GM12874 (cell line): ENCODE data around the gene TBC1D7.

ENCODE experiments used
- TF ChIP-seq, protein P1 (sequence below): IDR thresholded peaks from 2 replicates; pipeline ENCODE4 v1.5.1; 2011; ENCODE audit warnings: low read depth, mild to moderate bottlenecking, control low read depth, low read length, moderate library complexity; ENCODE audit not compliant: insufficient read depth

TBC1D7 gene

DNA sequence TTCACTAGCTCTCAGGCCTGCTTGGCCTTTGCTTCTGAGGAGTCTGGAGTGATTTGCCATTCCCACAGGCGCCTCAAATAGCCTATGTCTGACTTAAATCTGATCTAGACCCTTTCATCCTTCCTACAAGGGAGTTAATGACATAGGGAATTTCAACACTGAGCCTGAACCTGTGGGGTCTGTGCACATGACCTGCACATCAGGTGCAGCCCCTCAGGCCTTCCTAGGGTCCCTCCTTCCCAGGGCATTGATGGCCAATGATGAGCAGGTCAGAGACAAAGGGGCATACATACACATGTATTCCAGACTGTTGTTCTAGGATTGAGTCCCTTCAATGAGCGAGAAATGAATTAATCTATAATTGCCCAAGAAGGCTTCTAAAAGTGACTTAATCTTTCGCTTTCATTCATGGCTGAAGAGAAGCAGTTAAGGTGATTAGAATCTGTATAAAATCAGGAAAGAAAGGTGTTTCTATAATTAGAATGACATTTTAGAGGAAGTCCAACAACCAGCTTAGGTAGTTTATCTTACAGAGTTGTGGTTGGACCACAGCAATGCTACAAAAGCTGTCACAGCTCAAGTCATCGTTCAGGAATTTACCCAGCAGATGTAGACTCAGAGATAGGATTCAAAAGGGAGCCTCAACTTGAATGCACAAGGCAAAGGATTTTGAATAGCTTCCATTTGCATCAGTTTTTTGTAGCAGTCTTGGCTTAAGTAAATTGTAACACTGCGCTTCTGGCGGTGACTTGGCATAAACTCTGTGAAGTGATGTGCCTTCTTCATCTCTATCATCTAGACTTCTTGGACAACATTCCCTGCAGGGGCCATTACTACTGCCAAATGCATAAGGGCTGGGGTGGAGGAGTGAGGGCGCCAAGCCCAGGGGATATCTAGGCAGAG, 27.0 kb upstream of the TBC1D7 start:
- TF ChIP-seq, protein P1, sequence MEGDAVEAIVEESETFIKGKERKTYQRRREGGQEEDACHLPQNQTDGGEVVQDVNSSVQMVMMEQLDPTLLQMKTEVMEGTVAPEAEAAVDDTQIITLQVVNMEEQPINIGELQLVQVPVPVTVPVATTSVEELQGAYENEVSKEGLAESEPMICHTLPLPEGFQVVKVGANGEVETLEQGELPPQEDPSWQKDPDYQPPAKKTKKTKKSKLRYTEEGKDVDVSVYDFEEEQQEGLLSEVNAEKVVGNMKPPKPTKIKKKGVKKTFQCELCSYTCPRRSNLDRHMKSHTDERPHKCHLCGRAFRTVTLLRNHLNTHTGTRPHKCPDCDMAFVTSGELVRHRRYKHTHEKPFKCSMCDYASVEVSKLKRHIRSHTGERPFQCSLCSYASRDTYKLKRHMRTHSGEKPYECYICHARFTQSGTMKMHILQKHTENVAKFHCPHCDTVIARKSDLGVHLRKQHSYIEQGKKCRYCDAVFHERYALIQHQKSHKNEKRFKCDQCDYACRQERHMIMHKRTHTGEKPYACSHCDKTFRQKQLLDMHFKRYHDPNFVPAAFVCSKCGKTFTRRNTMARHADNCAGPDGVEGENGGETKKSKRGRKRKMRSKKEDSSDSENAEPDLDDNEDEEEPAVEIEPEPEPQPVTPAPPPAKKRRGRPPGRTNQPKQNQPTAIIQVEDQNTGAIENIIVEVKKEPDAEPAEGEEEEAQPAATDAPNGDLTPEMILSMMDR: no peak

DNA sequence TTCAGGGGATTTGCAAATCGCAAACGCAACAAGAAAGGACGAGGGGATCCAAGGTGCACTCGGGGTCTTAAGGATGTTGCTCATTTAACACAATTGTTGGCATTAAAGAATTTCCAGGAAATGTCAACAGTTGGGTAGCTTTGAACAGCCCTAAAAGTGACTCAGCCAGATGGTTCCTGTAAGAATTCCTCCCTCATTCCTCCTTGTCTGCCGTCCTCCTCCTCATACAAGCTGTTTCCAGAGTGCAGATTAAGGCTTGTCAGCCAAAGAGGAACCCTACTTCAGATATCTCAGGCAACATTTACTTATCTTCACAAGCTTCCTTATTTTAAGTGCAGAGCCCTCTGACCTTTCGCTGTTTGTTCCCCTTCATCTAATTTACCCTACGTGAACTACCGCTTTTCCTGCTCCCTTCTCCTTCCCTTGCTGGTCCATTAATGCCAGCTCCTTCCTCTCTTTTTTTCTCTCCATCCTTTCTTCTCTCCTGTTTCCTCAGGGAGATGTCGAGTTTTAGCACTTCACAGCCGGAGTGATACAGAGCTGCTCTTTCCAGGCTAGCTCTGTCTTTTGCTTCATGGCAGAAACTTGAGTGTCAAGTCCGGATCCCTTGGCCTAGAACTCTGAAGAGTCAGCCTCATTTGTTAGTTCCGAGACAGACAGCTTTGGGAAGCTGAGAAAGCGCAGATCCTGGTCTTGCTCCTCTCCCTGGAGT, 26.1 kb upstream of the TBC1D7 start:
- TF ChIP-seq, protein P1: no peak

DNA sequence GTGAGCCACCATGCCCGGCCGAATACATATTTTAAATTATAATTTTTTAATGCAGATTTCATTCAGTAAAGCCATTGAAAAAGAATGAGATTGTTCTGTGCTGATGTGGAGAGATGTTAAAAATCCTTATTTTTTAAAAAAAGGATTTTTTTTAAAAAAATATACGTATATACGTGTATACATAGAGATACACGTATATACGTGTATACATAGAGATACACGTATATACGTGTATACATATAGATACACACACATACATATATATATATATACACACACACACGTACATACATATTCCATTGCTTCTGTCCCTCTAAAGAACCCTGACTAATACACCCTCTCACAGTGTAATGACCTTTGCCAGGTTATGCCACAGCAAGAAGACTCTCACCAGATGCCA, 23.8 kb upstream of the TBC1D7 start:
- TF ChIP-seq, protein P1: no peak

DNA sequence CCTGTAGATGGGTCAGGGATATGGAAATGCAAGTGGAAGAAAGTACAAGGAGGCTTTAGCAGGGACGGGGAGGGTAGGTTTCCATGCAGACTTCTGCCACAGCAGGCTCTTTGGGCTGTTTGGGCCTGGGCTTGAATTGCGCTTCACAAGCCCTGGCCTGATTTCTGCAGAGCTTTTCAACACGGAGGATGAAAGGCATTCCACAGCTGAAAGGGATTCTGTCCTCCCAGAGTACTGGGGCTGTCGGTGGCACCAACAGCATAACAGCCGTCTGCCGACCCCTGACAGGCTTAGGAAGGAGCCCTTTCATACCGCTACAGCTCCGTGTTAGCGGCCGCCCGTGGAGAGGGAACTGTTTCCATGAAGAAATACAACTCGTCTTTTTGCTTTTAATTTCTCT, 22.9 kb upstream of the TBC1D7 start:
- TF ChIP-seq, protein P1: no peak

DNA sequence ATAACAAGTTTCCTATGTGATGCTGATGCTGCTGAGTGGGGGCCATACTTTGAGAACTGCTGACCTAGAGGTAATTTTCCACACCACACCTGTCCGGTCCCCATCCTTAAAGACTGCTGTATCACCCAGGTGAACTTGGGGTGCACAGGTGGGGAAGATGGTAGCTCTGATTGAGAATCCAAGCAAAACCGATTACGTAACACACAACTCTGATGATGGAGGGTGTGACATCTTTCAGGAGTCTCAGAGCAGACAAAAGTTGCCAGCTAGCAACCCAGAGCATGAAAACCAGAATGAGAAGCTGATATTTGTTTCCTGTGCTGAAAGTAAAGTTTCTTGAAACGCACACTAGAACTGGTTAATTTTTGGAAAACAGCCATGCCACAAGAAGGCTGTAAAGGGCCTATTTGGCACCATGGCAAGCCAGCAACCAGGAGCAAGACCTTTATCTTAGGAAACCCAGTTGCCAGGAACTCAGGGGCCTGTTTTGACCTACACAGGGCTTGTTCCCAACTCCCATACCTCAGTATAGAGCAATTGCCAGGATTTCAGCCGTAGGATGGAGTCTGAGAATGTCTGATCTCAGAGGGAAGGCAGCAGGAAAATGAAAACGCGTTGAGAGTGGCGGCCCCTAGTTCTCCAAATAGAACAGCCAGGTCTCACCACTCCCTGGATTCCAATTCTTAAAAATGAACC, 21.6 kb upstream of the TBC1D7 start:
- TF ChIP-seq, protein P1: no peak

DNA sequence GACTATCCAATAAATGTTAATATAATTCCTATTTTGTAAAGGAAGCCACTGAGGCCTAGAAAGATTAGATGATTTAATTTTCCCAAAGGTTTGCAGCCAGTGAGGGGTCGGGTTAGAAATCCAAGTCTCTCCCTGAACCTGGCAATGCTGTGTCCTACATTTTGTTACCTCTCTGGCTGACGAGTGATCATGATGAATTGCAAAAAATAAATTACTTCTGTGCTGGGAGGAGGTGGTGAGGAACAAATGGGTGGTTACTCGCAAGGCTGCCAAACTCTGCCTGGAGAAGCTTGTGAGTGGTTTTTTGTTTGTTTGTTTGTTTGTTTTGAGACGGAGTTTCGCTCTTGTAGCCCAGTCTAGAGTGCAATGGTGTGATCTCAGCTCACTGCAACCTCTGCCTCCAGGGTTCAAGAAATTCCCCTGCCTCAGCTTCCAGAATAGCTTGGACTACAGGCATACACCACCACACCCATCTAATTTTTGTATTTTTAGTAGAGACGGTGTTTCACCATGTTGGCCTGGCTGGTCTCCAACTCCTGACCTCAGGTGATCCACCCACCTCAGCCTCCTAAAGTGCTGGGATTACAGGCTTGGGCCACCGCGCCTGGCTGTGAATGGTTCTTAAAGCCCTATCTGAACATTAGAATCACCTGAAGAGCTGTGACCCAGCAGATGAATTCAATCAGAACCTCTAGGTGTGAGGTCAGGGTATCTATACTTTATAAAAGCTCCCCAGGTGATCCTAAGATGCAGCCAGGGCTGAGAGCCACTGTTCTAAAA, 20.2 kb upstream of the TBC1D7 start:
- TF ChIP-seq, protein P1: no peak
